OCI-LY7 (cell line): ENCODE measurements around the gene GREM1. TPM values are rescaled to one million over a fixed set of nuclear protein-coding genes. Genes with fewer than 3 reads are reported as not detected.

Experiments used
- BruUV-seq: library from RNA; stranded (reverse); fragments of 400-500 nt; replicated peaks from 2 replicates; lab custom pipeline; 2021; lab: Mats Ljungman, UMichigan
- CTCF ChIA-PET: fragments of 300-600 bp; sonication (Branson Sonifier 250); formaldehyde crosslinking; loops from one replicate; lab custom pipeline; 2022; ENCODE audit warnings: antibody characterized with exemption; ENCODE audit not compliant: unreplicated experiment; lab: Charles Lee
- POLR2A ChIA-PET: fragments of 300-600 bp; sonication (Branson Sonifier 250); formaldehyde crosslinking; loops from one replicate; lab custom pipeline; 2022; ENCODE audit warnings: antibody characterized with exemption; lab: Charles Lee
- DNase-seq: peaks from one replicate; pipeline ENCODE4 v3.0.0-alpha.2; 2015; ENCODE audit warnings: low spot score
- H2AFZ ChIP-seq: fragments of 200-600 bp; sonication (generic), shearing (Covaris generic); 2 replicates; pipeline ENCODE4 v1.6.1; 2014; ENCODE audit warnings: mild to moderate bottlenecking, antibody characterized with exemption, low read length, moderate library complexity
- H3K27ac ChIP-seq: fragments of 200-600 bp; sonication (generic); 2 replicates; pipeline ENCODE4 v1.5.1; 2014; ENCODE audit warnings: mixed run types, low read depth, mild to moderate bottlenecking, moderate library complexity, low read length, inconsistent platforms; ENCODE audit not compliant: poor library complexity, severe bottlenecking
- H3K36me3 ChIP-seq: fragments of 200-600 bp; sonication (generic); 2 replicates; pipeline ENCODE4 v1.6.1; 2014; ENCODE audit warnings: mild to moderate bottlenecking, antibody characterized with exemption, low read length, moderate library complexity, mixed read lengths; ENCODE audit not compliant: insufficient read depth
- H3K4me1 ChIP-seq: fragments of 200-600 bp; sonication (generic); 2 replicates; pipeline ENCODE4 v1.5.1; 2014; ENCODE audit warnings: mild to moderate bottlenecking, low read length; ENCODE audit not compliant: insufficient read depth, poor library complexity, severe bottlenecking
- H3K4me2 ChIP-seq: fragments of 200-600 bp; sonication (generic); 2 replicates; pipeline ENCODE4 v1.6.1; 2014; ENCODE audit warnings: mild to moderate bottlenecking, low read length
- H3K4me3 ChIP-seq: fragments of 200-600 bp; sonication (generic); 2 replicates; pipeline ENCODE4 v1.5.1; 2014; ENCODE audit warnings: mild to moderate bottlenecking, low read depth, low read length; ENCODE audit not compliant: poor library complexity, severe bottlenecking
- H3K79me2 ChIP-seq: fragments of 200-600 bp; sonication (generic); 2 replicates; pipeline ENCODE4 v1.6.1; 2016; ENCODE audit warnings: low read depth, mild to moderate bottlenecking, low read length, moderate library complexity, mixed read lengths; ENCODE audit not compliant: insufficient read depth
- H3K9me2 ChIP-seq: fragments of 200-600 bp; sonication (generic); 2 replicates; pipeline ENCODE4 v1.6.1; 2016; ENCODE audit warnings: mild to moderate bottlenecking, low read length, mixed read lengths; ENCODE audit not compliant: insufficient read depth
- H3K9me3 ChIP-seq: fragments of 200-600 bp; sonication (generic); 2 replicates; pipeline ENCODE4 v1.6.1; 2014; ENCODE audit warnings: mild to moderate bottlenecking, mixed run types, low read length, mixed read lengths
- H4K20me1 ChIP-seq: fragments of 200-600 bp; sonication (generic); 2 replicates; pipeline ENCODE4 v1.6.1; 2014; ENCODE audit warnings: mild to moderate bottlenecking, antibody characterized with exemption, low read length, moderate library complexity, mixed read lengths; ENCODE audit not compliant: insufficient read depth
- CTCF ChIP-seq: fragments of 200-600 bp; sonication (generic); conservative IDR thresholded peaks from 2 replicates; pipeline ENCODE4 v1.5.1; 2014; ENCODE audit warnings: mild to moderate bottlenecking, antibody characterized with exemption, low read length, moderate library complexity, mixed read lengths
- EZH2phosphoT487 ChIP-seq: fragments of 200-600 bp; sonication (generic); IDR thresholded peaks from 2 replicates; pipeline ENCODE4 v1.6.1; 2018; ENCODE audit warnings: low read depth, borderline replicate concordance, mild to moderate bottlenecking, mixed run types, antibody characterized with exemption, low read length, moderate library complexity, mixed read lengths
- intact Hi-C: fragments of 100-400 bp; cut with micrococcal nuclease; formaldehyde crosslinking; loops from one replicate; pipeline ENCODE4 v1.10.0; 2022; ENCODE audit not compliant: unreplicated experiment
- total RNA-seq, 2 experiments: library from RNA; depleted of rRNA in 1 of 2; stranded (reverse); fragments of >200 nt in 1 of 2; shearing (Covaris generic) in 1 of 2; gene quantifications; 2 replicates each; pipeline ENCODE4 v1.2.3, GENCODE V29; 2014 to 2022

The GREM1 gene
- total RNA-seq, 2 experiments from 2014 or later = not detected

GRCh38 chr15:32683906-32684584, 33.8 kb upstream of the GREM1 start:
- ChIA-PET POLR2A (no interaction called here), CTCF (no interaction called here)
- Histone ChIP-seq H3K79me2 (no peaks in the 10 kb centered on the region), H2AFZ (no peak overlapping the region), H3K9me2 (no peaks in the 10 kb centered on the region), H3K4me3 (no peak overlapping the region), H4K20me1 (no peaks in the 10 kb centered on the region), H3K36me3 (no peaks in the 10 kb centered on the region), H3K27ac (no peak overlapping the region), H3K4me2 (no peak overlapping the region), H3K4me1 (no peaks in the 10 kb centered on the region), H3K9me3 (no peaks in the 10 kb centered on the region)
- BruUV-seq = no TSS peak
- intact Hi-C loops = no loop called here
- no peak for DNase-seq
- TF ChIP-seq CTCF = no peak
- no peak for TF ChIP-seq EZH2phosphoT487

GRCh38 chr15:32685576-32685975, 32.2 kb upstream of the GREM1 start:
- CTCF ChIA-PET = no interaction called here

More at GRCh38 chr15:32685576-32685975, 32.2 kb upstream of the GREM1 start:
- POLR2A ChIA-PET = no interaction called here
- no TSS peak for BruUV-seq
- Histone ChIP-seq H3K9me2 (no peaks in the 10 kb centered on the region), H2AFZ (no peak overlapping the region), H3K4me3 (no peak overlapping the region), H3K79me2 (no peaks in the 10 kb centered on the region), H3K4me1 (no peaks in the 10 kb centered on the region), H4K20me1 (no peaks in the 10 kb centered on the region), H3K36me3 (no peaks in the 10 kb centered on the region), H3K27ac (no peak overlapping the region), H3K4me2 (no peak overlapping the region), H3K9me3 (no peaks in the 10 kb centered on the region)
- intact Hi-C loops = no loop called here
- no peak for DNase-seq
- no peak for TF ChIP-seq CTCF
- no peak for TF ChIP-seq EZH2phosphoT487
